NCI-H1105 treated with DMSO at 0.1 percent for 48 hours (cell line): ENCODE results near the gene DAO.
A peak's percentile ranks its signal among the peaks of the same experiment; 100 is the strongest.
"Not testable (repeated sequence)": the region's sequence is repeated elsewhere in the genome, so short reads cannot be mapped to it uniquely, and the experiment has no call there.

Source experiments
- DNase-seq: peaks from one replicate; lab custom pipeline; 2025; lab: John Stamatoyannopoulos, UW

The DAO gene

GRCh38 chr12:108850854-108851573, 28.9 kb upstream of the DAO start:
- DNase-seq = no peak

GRCh38 chr12:108852674-108853309, 27.1 kb upstream of the DAO start:
- no peak for DNase-seq

- DNase-seq = no peak
These were observed 26.5 kb upstream of the DAO start for GRCh38 chr12:108853426-108853825.

GRCh38 chr12:108853981-108854446, 25.9 kb upstream of the DAO start:
- no peak for DNase-seq

GRCh38 chr12:108854451-108855283, 25.2 kb upstream of the DAO start:
- no peak for DNase-seq

- DNase-seq = no peak
These were observed 24.4 kb upstream of the DAO start for GRCh38 chr12:108855284-108856169.

- no peak for DNase-seq
These were observed 23.8 kb upstream of the DAO start for GRCh38 chr12:108856170-108856427.

- DNase-seq = no peak
These were observed 23.3 kb upstream of the DAO start for GRCh38 chr12:108856428-108857157.

- DNase-seq = no peak
These were observed 22.8 kb upstream of the DAO start for GRCh38 chr12:108857158-108857407.

GRCh38 chr12:108858311-108859074, 21.4 kb upstream of the DAO start:
- DNase-seq = peak; percentile 9

GRCh38 chr12:108859141-108859922, 20.6 kb upstream of the DAO start:
- DNase-seq = not testable (repeated sequence)

GRCh38 chr12:108859923-108860291, 20.0 kb upstream of the DAO start:
- no peak for DNase-seq

- no peak for DNase-seq
These were observed 19.4 kb upstream of the DAO start for GRCh38 chr12:108860443-108860842.

GRCh38 chr12:108861878-108862587, 17.9 kb upstream of the DAO start:
- DNase-seq = no peak

- no peak for DNase-seq
These were observed 17.3 kb upstream of the DAO start for GRCh38 chr12:108862588-108862959.

- DNase-seq = no peak
These were observed 14.7 kb upstream of the DAO start for GRCh38 chr12:108865169-108865568.

- not testable (repeated sequence) for DNase-seq
These were observed 13.8 kb upstream of the DAO start for GRCh38 chr12:108866083-108866482.

GRCh38 chr12:108868781-108869180, 11.1 kb upstream of the DAO start:
- no peak for DNase-seq

GRCh38 chr12:108875280-108875679, 4.6 kb upstream of the DAO start:
- DNase-seq = no peak
